KOPT-K1 (cell line): ENCODE data around the gene TRIM41.

Experiments
- H3K27ac ChIP-seq: fragments of 200-600 bp; sonication (generic); 2 replicates; pipeline ENCODE4 v1.5.1; 2016; ENCODE audit warnings: antibody characterized with exemption, mild to moderate bottlenecking, low read depth, low read length; ENCODE audit not compliant: poor library complexity, severe bottlenecking
- H3K36me3 ChIP-seq: fragments of 200-600 bp; sonication (generic); 2 replicates; pipeline ENCODE4 v1.5.1; 2017; ENCODE audit warnings: antibody characterized with exemption, mild to moderate bottlenecking, low read length, moderate library complexity; ENCODE audit not compliant: insufficient read depth
- H3K9me3 ChIP-seq: fragments of 200-600 bp; sonication (generic); 2 replicates; pipeline ENCODE4 v1.5.1; 2017; ENCODE audit warnings: antibody characterized with exemption, low read length, mild to moderate bottlenecking; ENCODE audit not compliant: insufficient read depth, poor library complexity, severe bottlenecking

The TRIM41 gene

DNA sequence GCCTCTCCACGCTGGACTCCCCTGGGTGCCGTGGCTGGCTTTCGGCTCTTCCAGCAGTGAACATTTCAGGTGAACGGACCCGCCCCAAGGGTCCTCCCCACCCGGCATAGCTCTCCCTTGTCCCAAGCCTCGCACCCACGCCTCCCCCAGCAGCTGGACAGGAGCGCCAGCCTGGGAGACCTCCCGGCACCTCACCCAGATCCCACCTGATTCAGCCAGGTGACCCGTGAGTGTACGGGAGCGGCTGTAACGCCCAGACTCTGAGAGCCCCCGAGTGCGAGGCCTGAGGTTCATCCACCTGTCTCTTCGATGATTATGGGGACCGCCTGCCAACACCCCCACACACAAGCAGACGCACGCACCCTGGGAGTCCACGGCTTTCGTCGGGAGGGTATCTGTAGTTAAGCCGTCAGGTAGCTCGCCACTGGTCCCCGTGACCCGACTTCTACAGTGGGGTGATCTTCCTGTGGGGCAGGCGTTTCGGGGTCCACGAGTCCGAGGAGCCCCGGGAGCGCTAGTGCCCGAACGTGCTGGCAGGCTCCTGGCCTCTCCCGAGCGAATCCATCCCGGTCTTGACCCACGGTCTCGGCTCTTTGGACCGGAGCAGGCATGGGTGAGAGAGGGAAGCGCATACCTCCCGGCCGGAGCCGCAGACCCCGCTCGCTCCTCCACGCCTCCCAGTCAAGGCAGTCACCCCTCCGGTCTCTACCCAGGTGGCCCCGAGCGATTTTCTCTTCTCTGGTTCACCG lies 32.9 kb upstream of the TRIM41 start:
- H3K27ac ChIP-seq = peak overlapping the region; percentile 85
- H3K36me3 ChIP-seq = no peaks in the 10 kb centered on the region
- H3K9me3 ChIP-seq = no peaks in the 10 kb centered on the region

- no peaks in the 10 kb centered on the region for H3K9me3 ChIP-seq
- H3K27ac ChIP-seq = peak overlapping the region; percentile 85
- H3K36me3 ChIP-seq = no peaks in the 10 kb centered on the region
Measured at GRCh38 chr5:181190711-181191525, 32.2 kb upstream of the TRIM41 start.

DNA sequence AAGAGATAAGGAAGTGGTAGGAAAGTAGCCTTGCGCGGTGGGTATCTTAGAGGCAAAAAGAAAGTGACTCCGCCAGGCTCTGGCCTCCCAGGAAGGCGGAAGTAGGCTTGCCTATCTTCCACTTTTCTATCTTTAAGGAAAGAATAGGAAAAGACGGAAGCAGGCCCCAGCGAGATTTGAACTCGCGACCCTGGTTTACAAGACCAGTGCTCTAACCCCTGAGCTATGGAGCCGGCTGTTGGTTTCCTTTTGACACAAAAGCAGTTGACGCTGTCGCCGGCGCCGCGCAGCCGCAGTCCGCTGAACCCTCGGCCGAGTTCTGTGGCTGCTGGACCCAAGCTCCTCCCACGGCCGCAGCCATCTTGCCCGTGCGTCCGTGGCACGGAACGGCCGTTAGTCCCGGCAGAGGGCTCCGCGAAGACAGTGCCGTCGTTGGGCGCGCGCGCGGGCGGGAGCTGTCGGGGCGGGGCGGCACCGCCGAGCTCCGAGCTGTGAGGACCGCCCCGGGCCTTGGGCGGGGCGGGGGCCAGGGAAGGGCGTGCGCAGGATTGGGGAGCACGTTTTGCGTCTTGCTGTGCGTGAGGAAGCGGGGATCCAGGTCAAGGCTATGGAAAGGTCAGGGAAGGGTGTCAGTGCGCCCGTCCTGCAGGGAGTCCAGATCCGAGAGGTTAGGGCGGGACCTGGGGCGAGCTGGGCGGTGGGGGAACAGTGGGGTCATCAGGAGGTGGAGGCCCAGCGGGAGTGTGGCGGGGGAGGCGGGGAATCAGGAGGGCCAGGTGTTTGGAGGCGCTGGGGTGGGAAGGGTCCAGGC lies 31.4 kb upstream of the TRIM41 start:
- H3K27ac ChIP-seq = peak overlapping the region; percentile 85
- H3K36me3 ChIP-seq = no peaks in the 10 kb centered on the region
- H3K9me3 ChIP-seq = no peaks in the 10 kb centered on the region

- Histone ChIP-seq H3K27ac (peak overlapping the region; percentile 85), H3K36me3 (no peaks in the 10 kb centered on the region), H3K9me3 (no peaks in the 10 kb centered on the region)
Measured at GRCh38 chr5:181192337-181193046, 30.6 kb upstream of the TRIM41 start.

DNA sequence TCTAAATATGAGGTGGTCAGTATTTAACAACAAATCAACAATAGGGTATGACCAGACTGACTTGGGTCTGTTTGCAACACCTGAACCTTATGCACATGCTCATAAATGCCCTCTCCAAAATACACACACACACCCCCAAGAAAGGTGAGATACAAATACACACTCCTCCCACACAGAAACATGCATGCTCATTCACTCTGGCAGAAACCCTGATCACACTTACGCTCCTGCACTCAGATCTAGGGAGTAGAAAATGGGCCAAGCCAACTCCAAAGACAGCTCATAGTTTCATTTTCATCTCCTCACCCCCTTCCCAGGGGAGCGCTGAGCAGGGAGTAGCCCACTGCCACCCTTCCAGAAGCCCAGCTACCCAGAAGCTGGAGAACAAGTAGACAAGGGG lies 29.4 kb upstream of the TRIM41 start:
- Histone ChIP-seq H3K9me3 (no peaks in the 10 kb centered on the region), H3K36me3 (no peaks in the 10 kb centered on the region), H3K27ac (no peak overlapping the region)

DNA sequence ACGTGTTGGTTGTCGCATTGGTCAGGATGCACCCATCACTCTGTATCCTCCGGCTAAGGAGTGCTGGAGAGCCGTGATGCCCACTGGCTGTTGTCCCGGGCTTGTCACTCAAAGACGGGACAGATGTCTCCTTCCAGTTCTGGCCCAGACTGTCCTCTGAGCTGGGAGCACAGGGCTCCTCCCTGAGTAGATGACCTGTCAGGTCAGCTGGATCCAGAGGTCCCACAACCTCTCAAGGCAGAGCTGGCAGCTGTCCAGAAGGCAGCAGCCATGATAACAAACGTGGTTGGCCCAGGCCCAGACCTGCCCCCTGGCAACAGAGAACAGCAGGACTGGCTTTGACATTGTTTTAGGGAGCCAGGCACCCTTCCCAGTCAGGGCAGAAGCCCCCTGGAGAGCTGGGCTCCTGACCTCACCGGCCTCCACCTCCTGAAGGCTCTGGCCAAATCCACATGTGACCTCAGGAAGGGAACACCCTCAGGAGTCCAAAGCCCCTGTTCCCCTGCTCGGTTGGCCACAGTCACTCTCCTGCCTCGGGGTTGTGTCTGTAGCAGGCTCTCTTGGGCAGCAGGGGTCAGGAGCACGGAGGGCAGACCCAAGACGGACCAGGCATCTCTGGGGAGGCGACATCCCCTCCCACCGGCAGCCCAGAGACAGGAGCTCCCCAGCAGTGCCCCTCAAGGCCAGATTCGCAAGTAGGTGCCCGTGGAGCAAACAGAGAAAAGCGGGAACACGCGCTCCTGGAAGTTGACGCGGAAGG lies 28.4 kb upstream of the TRIM41 start:
- no peak overlapping the region for H3K27ac ChIP-seq
- no peaks in the 10 kb centered on the region for H3K36me3 ChIP-seq
- no peaks in the 10 kb centered on the region for H3K9me3 ChIP-seq

- Histone ChIP-seq H3K27ac (no peak overlapping the region), H3K9me3 (no peaks in the 10 kb centered on the region), H3K36me3 (no peaks in the 10 kb centered on the region)
Measured at GRCh38 chr5:181195249-181195761, 27.8 kb upstream of the TRIM41 start.

DNA sequence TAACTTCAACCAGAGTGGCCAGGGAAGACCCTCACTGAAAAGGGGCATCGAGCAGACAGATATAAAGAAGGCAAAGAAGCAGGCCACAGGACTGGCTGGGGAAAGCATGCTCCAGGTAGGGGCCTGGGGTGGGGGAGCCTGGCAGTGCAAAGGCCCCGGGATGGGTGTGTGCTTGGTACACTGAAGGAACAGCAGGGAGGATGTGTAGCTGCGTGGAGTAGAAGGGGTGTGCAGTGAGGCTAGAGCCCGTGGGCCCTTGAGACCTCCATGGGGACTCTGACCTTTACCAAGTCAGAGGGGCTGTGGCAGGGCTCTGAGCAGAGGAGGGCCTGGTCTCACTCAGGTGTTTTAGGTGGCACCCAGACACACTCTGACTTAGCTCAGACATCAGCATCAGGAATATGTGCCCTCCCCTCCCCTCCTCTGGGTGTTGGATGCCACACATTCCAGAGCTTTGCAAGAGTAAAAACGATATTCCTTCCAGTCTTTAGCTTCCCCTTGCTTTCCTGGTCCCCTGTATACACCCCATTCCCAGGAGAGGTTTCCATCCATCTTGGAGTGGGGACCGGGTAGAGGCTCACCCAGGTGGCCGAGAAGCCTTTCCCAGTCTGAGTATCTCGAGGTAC lies 25.6 kb upstream of the TRIM41 start:
- no peak overlapping the region for H3K27ac ChIP-seq
- H3K9me3 ChIP-seq = no peaks in the 10 kb centered on the region
- H3K36me3 ChIP-seq = no peaks in the 10 kb centered on the region

GRCh38 chr5:181198106-181198685 lies 24.9 kb upstream of the TRIM41 start:
- no peaks in the 10 kb centered on the region for H3K9me3 ChIP-seq
- H3K27ac ChIP-seq = no peak overlapping the region
- H3K36me3 ChIP-seq = no peaks in the 10 kb centered on the region

DNA sequence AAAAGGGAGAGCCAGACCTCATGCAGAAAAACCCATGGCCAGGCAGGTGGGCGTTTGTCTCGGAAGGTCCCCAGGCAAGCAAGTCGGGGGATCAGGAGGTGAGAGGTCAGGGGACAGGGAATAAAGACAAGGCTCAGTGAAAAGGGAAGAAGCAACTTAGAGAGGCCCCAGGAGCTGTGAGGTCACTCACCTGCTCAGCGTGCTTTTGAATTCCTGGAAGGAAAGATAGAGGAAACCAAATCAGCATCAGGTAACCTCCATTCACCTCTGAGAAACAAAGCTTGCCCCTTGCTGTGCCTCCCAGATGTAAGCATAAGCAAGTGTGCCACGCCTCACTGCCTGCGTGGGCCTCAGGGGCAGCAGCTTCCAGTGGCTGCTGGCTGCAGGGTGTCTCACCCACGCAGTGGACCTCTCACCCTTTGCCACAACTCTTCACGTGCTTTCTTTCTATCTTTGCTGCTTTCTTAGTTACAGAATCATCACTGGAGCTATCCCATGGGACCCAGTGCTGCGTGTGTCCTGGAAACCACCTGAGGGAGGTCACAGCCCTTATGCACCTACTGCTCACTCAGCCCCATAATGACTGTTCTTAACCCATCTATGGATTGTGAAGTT lies 24.1 kb upstream of the TRIM41 start:
- H3K9me3 ChIP-seq = no peaks in the 10 kb centered on the region
- no peaks in the 10 kb centered on the region for H3K36me3 ChIP-seq
- no peak overlapping the region for H3K27ac ChIP-seq

DNA sequence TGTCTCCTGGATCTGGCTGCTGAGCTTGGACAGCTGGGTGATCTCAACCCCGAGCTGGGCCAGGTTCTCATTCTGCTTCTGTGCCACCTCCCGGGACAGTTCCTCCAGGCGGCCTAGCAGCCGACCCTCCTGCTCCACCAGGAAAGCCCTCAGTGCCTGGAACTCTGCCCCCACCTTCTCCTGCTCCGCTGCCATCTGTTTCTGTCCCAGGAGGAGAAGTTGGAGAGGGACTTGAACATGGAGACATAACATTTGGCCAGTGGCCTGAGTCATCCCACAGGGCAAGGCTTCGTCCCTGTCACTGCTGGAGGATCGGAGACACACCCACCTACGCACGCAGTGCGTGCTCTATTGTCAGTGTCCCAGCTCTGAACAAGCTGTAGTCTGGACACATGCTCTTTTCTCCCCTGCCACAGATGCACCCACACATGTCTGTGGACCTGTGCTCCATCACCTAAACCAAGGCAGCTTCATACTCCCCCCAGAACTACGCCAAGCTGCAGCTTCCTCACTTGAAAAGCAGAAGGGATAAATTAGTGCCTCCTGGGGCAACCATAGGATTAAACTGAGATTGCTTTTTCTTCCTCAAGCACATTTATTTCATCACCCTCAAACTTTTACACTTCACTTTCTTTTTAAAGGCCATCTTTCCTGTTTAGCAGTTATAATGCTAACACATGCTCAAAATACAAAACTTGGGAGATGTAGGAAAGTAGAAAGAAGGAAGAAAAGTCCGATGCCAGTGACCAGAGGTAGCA lies 23.0 kb upstream of the TRIM41 start:
- no peaks in the 10 kb centered on the region for H3K36me3 ChIP-seq
- no peaks in the 10 kb centered on the region for H3K9me3 ChIP-seq
- no peak overlapping the region for H3K27ac ChIP-seq

DNA sequence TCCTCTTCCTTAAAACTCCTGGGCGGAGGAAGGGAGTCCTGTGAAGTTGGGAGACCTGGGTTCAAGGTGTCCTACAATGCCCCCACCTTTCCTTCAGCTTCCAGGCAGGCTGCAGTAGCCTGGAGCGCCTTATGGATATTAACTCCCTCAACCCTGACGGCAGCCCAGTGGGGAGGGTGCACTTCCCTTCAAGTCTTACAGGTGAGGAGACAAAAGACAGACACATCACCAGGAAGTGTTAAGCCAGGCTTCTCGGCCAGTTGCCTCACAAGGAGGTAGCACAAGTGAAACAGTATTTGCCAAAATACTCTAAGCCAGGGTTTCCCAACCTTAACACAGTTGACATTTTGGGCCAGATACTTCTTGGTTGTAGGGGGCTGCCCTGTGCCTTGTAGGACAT lies 22.3 kb upstream of the TRIM41 start:
- Histone ChIP-seq H3K9me3 (no peaks in the 10 kb centered on the region), H3K27ac (no peak overlapping the region), H3K36me3 (no peaks in the 10 kb centered on the region)
